NB4 (cell line): ENCODE measurements around the gene LPAR6.

ENCODE experiments used
- DNase-seq: peaks from one replicate; pipeline ENCODE4 v3.0.0; 2010; ENCODE audit warnings: low read depth
- H3K4me3 ChIP-seq: one replicate; pipeline ENCODE4 v1.5.1; 2011; ENCODE audit warnings: mild to moderate bottlenecking, low read depth, low read length, moderate library complexity
- MAX ChIP-seq: IDR thresholded peaks from 2 replicates; pipeline ENCODE4 v1.6.1; 2011; ENCODE audit warnings: low read depth, low read length
- MYC ChIP-seq: IDR thresholded peaks from 2 replicates; pipeline ENCODE4 v1.6.1; 2011; ENCODE audit warnings: low read depth, low read length
- POLR2A ChIP-seq: IDR thresholded peaks from 2 replicates; pipeline ENCODE4 v1.6.1; 2011; ENCODE audit warnings: mild to moderate bottlenecking; ENCODE audit not compliant: insufficient read length; ENCODE audit errors: extremely low read depth
- TF ChIP-seq, protein P1 (sequence below): IDR thresholded peaks from one replicate; pipeline ENCODE4 v1.5.1; 2012; ENCODE audit warnings: low read depth, low read length

The LPAR6 gene

GRCh38 chr13:48383384-48383783 lies 29.5 kb downstream of the LPAR6 start:
- no peak for DNase-seq
- TF ChIP-seq, protein P1, sequence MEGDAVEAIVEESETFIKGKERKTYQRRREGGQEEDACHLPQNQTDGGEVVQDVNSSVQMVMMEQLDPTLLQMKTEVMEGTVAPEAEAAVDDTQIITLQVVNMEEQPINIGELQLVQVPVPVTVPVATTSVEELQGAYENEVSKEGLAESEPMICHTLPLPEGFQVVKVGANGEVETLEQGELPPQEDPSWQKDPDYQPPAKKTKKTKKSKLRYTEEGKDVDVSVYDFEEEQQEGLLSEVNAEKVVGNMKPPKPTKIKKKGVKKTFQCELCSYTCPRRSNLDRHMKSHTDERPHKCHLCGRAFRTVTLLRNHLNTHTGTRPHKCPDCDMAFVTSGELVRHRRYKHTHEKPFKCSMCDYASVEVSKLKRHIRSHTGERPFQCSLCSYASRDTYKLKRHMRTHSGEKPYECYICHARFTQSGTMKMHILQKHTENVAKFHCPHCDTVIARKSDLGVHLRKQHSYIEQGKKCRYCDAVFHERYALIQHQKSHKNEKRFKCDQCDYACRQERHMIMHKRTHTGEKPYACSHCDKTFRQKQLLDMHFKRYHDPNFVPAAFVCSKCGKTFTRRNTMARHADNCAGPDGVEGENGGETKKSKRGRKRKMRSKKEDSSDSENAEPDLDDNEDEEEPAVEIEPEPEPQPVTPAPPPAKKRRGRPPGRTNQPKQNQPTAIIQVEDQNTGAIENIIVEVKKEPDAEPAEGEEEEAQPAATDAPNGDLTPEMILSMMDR, result no peak
- TF ChIP-seq POLR2A (no peak), MYC (no peak), MAX (no peak)
- H3K4me3 ChIP-seq, result no peak overlapping the region

GRCh38 chr13:48380581-48380980 lies 32.3 kb downstream of the LPAR6 start:
- TF ChIP-seq POLR2A, result no peak
- TF ChIP-seq, protein P1, result no peak
- TF ChIP-seq MAX, result no peak
- TF ChIP-seq MYC, result no peak
- no peak overlapping the region for H3K4me3 ChIP-seq
- no peak for DNase-seq

- TF ChIP-seq MYC (no peak), MAX (no peak), POLR2A (no peak)
- TF ChIP-seq, protein P1, result no peak
These were observed 35.1 kb downstream of the LPAR6 start for GRCh38 chr13:48377857-48378256.

DNA sequence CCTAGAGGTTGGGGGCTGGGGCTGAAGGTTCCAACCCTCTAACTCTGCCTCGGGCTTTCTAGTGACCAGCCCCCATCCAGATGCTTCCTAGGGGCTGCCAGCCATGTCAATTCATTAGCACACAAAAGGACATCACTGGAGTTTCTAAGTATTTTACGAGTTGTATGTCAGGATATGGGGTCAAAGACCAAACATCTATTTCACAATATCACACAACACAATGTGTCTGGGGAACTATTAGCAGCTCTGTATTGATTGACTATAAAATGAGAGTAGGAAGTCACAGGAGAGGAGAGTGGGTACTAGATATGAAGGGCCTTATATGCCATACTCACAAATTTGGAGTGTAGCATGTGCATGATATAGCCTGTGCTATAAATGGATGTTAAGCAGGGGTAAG lies 42.1 kb downstream of the LPAR6 start:
- TF ChIP-seq MAX (no peak), MYC (no peak), POLR2A (no peak)
- TF ChIP-seq, protein P1, result no peak
- peak; percentile 32 for DNase-seq
- H3K4me3 ChIP-seq, result no peak overlapping the region

More at GRCh38 chr13:48377857-48378256, 35.1 kb downstream of the LPAR6 start:
- H3K4me3 ChIP-seq, result no peak overlapping the region
- DNase-seq, result no peak

GRCh38 chr13:48369988-48370387 lies 42.9 kb downstream of the LPAR6 start:
- DNase-seq, result no peak
- TF ChIP-seq, protein P1, result no peak
- H3K4me3 ChIP-seq, result no peak overlapping the region
